ENCODE results near the gene FYN. TPM values are rescaled to one million over a fixed set of nuclear protein-coding genes. Genes with fewer than 3 reads are reported as not detected.

FYN gene
- polyA plus RNA-seq, 2 of the 4 experiments (the other 2 are of a cell fraction): 3.5 to 3.7 TPM

DNA sequence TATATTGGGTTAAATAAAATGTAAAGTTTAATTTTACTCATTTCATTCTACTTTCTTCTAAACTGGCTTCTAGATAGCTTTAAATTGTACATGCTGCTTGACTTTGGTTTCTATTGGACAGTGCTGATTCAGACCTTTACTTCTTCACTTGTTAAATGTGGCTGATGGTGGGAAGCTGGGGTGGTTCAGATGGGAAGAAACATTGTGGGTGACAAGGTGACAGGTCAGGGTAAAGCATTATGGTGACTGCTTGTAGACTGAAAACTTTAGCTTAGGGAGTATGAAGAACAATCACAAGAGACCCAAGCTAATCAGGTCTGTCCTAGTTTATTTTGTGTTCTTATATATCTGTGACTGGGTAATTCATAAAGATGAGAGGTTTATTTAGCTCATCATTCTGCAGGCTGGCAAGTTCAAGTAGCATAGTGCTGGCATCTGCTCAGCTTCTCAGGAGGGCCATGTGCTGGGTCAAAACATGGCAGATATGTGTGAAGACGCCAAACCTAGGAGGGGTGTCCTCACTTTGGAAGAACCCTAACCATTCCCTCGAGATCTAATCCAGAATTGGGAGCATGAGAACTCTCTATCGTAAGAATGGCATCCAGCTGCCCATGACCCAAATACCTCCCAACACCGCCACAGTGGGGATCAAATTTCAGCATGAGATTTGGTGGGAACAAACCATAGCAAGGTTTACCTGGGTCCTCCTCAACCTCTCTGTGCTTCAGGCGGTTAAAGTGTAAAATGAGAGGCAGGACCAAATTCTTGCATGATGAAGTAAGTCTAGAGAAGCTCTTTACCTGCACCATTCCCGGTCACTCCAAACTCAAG, 102.8 kb downstream of the FYN start:
- Histone ChIP-seq H3K4me1 (no peaks in the 10 kb centered on the region), H3K4me2 (no peak overlapping the region), H3K4me3 (no peak overlapping the region), H3K27ac (no peak overlapping the region), H3K9me3 (no peaks in the 10 kb centered on the region)
- no peak for TF ChIP-seq ZNF302 (CRISPR knock-in tag; IDR thresholded peaks at IDR 0.05)
- no peak for TF ChIP-seq JUN (IDR thresholded peaks at IDR 0.05)
- no peak for TF ChIP-seq ZC3H11A (IDR thresholded peaks at IDR 0.05)
- no peak for TF ChIP-seq RCOR1 (IDR thresholded peaks at IDR 0.05; ENCODE audit: low read depth, low read length)
- TF ChIP-seq NR3C1 (IDR thresholded peaks at IDR 0.05): no peak
- no peak for TF ChIP-seq FOSL2 (IDR thresholded peaks at IDR 0.05)
- no peak for TF ChIP-seq FOSL2 (CRISPR knock-in tag; IDR thresholded peaks at IDR 0.05)
- TF ChIP-seq SREBF2 (IDR thresholded peaks at IDR 0.05): no peak
- TF ChIP-seq, protein P1, sequence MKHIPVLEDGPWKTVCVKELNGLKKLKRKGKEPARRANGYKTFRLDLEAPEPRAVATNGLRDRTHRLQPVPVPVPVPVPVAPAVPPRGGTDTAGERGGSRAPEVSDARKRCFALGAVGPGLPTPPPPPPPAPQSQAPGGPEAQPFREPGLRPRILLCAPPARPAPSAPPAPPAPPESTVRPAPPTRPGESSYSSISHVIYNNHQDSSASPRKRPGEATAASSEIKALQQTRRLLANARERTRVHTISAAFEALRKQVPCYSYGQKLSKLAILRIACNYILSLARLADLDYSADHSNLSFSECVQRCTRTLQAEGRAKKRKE (CRISPR knock-in tag; IDR thresholded peaks at IDR 0.05; ENCODE audit: low read depth): no peak
- no peak for TF ChIP-seq KDM1A (IDR thresholded peaks at IDR 0.05; ENCODE audit: low read depth)
- TF ChIP-seq ZSCAN20 (CRISPR knock-in tag; IDR thresholded peaks at IDR 0.05): no peak
- TF ChIP-seq GATA3 (IDR thresholded peaks at IDR 0.05; ENCODE audit: borderline replicate concordance): no peak
- WGBS (ENCODE audit: missing lambda C conversion rate): 65% methylated on average over 6 of the region's 6 CpGs
- no peak for DNase-seq (ENCODE audit: low read depth in 1 of 2, low spot score in 1 of 2)
- ChIA-PET POLR2A (no interaction called here), CTCF (interaction anchor here (0.5 kb wide), 1 partner anchor 272 kb away, joined by 3 read pairs; no protein-coding TSS in a partner anchor)
- FAIRE-seq: no peak
- no peak for ATAC-seq

DNA sequence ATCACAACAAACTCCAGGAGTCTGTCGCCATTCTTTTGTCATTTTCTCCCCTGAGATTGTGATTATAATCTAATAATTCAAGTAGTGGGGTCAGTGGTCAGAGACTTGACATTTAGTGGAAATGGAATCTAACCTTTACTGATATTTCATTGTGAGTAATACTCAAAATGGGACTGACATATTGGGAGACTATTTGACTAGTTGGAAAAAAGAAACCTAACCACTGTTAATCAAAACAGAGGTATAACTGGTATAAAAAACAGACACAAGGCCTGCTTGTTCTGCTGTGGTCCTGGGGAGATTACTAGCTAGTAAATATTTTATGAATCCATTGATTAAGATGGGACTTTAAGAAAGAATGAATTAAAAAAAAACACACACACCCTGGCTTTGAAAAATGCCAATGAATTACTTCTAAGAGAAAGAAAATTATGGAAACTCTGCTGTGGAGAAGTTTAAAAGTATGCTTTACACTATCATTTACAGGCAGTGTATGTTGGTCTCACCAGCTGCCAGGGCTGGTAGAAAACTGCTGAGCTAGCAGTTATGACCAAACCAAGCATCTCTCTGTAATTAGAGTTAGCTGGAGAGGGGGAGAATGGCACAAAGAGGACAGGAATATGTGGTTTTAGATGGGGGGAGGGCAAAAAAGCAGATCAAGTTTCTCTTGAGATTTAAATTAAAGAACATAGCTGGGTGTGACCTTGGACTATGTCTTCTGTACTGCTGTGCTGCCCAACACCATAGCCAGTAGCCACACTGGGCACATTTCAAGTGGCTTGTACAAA, 103.7 kb downstream of the FYN start:
- DNase-seq (ENCODE audit: low read depth in 1 of 2, low spot score in 1 of 2) (no peak), FAIRE-seq (no peak), ATAC-seq (no peak)
- Histone ChIP-seq H3K4me3 (no peak overlapping the region), H3K27ac (no peak overlapping the region), H3K9me3 (no peaks in the 10 kb centered on the region), H3K4me2 (no peak overlapping the region), H3K4me1 (no peaks in the 10 kb centered on the region)
- POLR2A ChIA-PET: no interaction called here
- WGBS (ENCODE audit: missing lambda C conversion rate): 48% methylated on average over 1 of the region's 1 CpG
- CTCF ChIA-PET: interaction anchor here (0.8 kb wide), 1 partner anchor 13 kb away, joined by 3 read pairs; no protein-coding TSS in a partner anchor
- no peak for TF ChIP-seq MAZ (IDR thresholded peaks at IDR 0.05; ENCODE audit: borderline replicate concordance, low read depth, low read length)
- no peak for TF ChIP-seq KDM1A (IDR thresholded peaks at IDR 0.05; ENCODE audit: low read depth)
- TF ChIP-seq MAFK (IDR thresholded peaks at IDR 0.05; ENCODE audit: partially characterized antibody): peak; percentile 88
- TF ChIP-seq POLR2AphosphoS2 (conservative IDR thresholded peaks at IDR 0.05; ENCODE audit: low read length): no peak
- no peak for TF ChIP-seq CBX2 (IDR thresholded peaks at IDR 0.05; ENCODE audit: borderline replicate concordance, low read depth)
- no peak for TF ChIP-seq ZSCAN20 (CRISPR knock-in tag; IDR thresholded peaks at IDR 0.05)
- TF ChIP-seq EHF (CRISPR knock-in tag; IDR thresholded peaks at IDR 0.05): no peak

DNA sequence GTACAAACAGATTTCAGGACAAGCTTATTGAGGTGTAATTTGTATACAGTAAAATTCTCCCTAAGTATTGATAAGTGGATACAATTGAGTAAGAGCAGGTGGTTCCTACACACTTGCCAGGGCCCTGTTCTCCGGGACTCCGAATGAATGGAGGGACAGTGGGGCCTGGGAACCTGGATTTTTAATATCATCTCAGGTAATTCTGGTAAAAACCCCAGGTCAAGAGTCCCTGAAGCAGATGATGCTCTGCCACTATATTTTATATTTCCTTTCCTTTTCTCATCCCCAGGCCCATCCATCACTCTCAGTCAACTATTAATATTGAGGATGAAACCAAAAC, 104.9 kb downstream of the FYN start:
- ATAC-seq (no peak), FAIRE-seq (no peak), DNase-seq (ENCODE audit: low read depth in 1 of 2, low spot score in 1 of 2) (no peak)
- no peaks in the 10 kb centered on the region for H3K4me1 ChIP-seq
- ChIA-PET CTCF (no interaction called here), POLR2A (no interaction called here)
- no peak overlapping the region for H3K4me2 ChIP-seq
- no peak overlapping the region for H3K4me3 ChIP-seq
- WGBS (ENCODE audit: missing lambda C conversion rate): 89% methylated on average over 2 of the region's 2 CpGs
- TF ChIP-seq POLR2A (IDR thresholded peaks at IDR 0.05; ENCODE audit: low read length): no peak
- TF ChIP-seq, protein P2, sequence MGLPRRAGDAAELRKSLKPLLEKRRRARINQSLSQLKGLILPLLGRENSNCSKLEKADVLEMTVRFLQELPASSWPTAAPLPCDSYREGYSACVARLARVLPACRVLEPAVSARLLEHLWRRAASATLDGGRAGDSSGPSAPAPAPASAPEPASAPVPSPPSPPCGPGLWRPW (IDR thresholded peaks at IDR 0.05): no peak
- TF ChIP-seq, protein P3, sequence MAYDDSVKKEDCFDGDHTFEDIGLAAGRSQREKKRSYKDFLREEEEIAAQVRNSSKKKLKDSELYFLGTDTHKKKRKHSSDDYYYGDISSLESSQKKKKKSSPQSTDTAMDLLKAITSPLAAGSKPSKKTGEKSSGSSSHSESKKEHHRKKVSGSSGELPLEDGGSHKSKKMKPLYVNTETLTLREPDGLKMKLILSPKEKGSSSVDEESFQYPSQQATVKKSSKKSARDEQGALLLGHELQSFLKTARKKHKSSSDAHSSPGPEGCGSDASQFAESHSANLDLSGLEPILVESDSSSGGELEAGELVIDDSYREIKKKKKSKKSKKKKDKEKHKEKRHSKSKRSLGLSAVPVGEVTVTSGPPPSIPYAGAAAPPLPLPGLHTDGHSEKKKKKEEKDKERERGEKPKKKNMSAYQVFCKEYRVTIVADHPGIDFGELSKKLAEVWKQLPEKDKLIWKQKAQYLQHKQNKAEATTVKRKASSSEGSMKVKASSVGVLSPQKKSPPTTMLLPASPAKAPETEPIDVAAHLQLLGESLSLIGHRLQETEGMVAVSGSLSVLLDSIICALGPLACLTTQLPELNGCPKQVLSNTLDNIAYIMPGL (CRISPR knock-in tag; IDR thresholded peaks at IDR 0.05; ENCODE audit: borderline replicate concordance): no peak
- TF ChIP-seq PHF8 (IDR thresholded peaks at IDR 0.05; ENCODE audit: borderline replicate concordance, low read depth): no peak
- TF ChIP-seq, protein P4, sequence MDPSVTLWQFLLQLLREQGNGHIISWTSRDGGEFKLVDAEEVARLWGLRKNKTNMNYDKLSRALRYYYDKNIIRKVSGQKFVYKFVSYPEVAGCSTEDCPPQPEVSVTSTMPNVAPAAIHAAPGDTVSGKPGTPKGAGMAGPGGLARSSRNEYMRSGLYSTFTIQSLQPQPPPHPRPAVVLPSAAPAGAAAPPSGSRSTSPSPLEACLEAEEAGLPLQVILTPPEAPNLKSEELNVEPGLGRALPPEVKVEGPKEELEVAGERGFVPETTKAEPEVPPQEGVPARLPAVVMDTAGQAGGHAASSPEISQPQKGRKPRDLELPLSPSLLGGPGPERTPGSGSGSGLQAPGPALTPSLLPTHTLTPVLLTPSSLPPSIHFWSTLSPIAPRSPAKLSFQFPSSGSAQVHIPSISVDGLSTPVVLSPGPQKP (IDR thresholded peaks at IDR 0.05; ENCODE audit: low read depth, low read length): no peak
- TF ChIP-seq, protein P5, sequence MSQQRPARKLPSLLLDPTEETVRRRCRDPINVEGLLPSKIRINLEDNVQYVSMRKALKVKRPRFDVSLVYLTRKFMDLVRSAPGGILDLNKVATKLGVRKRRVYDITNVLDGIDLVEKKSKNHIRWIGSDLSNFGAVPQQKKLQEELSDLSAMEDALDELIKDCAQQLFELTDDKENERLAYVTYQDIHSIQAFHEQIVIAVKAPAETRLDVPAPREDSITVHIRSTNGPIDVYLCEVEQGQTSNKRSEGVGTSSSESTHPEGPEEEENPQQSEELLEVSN (IDR thresholded peaks at IDR 0.05; ENCODE audit: borderline replicate concordance, low read depth): no peak
- no peaks in the 10 kb centered on the region for H3K9me3 ChIP-seq
- H3K27ac ChIP-seq: no peak overlapping the region
